ENCODE measurements around the gene CES2. TPM values are rescaled to one million over a fixed set of nuclear protein-coding genes. Genes with fewer than 3 reads are reported as not detected.
"Not testable (repeated sequence)": the region's sequence is repeated elsewhere in the genome, so short reads cannot be mapped to it uniquely, and the experiment has no call there.

Gene CES2
- total and polyA plus RNA-seq, 10 donors: 8.0 to 48.1 (median 32.1) TPM

GRCh38 chr16:66940236-66940635 is 4.9 kb downstream of the CES2 start:
- no peak overlapping the region for H3K4me3 ChIP-seq
- intact Hi-C loops (cut with DNase I; ENCODE audit: low total_unique reads): no loop called here
- WGBS, 5 donors: 95 to 98% (median 97%) methylated on average over 14 to 16 of the region's 16 CpGs
- H3K9me3 ChIP-seq: no peaks in the 10 kb centered on the region
- H3K4me1 ChIP-seq: peaks cover 15 to 42% (median 28%) of the 10 kb centered on the region in 6 donors
- DNase-seq: no peak
- TF ChIP-seq POLR2A (IDR thresholded peaks at IDR 0.05) (no peak), POLR2AphosphoS5 (IDR thresholded peaks at IDR 0.05) (peak in 1 of 3 donors; percentile 14)
- no peak overlapping the region for H3K27ac ChIP-seq
- H3K27me3 ChIP-seq (replicated peaks in 1 of 7): no peaks in the 10 kb centered on the region
- peaks cover 0 to 79% (median 56%) of the 10 kb centered on the region in 6 donors for H3K36me3 ChIP-seq

DNA sequence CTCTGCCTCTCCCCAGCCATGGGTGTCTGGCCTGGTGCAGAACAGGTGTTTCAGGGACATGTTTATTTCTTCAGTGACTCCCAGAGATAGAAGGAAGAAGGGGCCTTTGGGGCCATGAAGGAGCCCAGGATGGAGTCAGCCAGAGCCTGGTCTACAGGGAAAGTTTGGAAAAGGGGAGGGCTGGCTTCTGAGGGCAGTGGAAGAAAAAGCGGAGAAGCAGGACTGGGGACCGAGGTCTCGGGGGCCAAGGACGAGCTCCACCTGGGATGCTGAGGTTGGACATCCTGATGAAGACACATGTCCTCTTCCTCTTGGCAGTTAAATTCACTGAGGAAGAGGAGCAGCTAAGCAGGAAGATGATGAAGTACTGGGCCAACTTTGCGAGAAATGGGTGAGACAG is 7.7 kb downstream of the CES2 start:
- peaks cover 0 to 65% (median 56%) of the 10 kb centered on the region in 6 donors for H3K36me3 ChIP-seq
- H3K27me3 ChIP-seq (replicated peaks in 1 of 7): peaks cover 0 to 6% (median 0%) of the 10 kb centered on the region in 7 donors
- H3K4me3 ChIP-seq: no peak overlapping the region
- intact Hi-C loops (cut with DNase I; ENCODE audit: low total_unique reads): no loop called here
- TF ChIP-seq POLR2AphosphoS5 (IDR thresholded peaks at IDR 0.05): no peak
- no peak for TF ChIP-seq CTCF (IDR thresholded peaks at IDR 0.05 in 8 of 11, conservative IDR thresholded peaks at IDR 0.05 in 3 of 11)
- no peak for TF ChIP-seq POLR2A (IDR thresholded peaks at IDR 0.05)
- 78 to 95% (median 89%) methylated on average over 5 of the region's 5 CpGs for WGBS, 5 donors
- H3K4me1 ChIP-seq: peaks cover 0 to 23% (median 13%) of the 10 kb centered on the region in 6 donors
- no peaks in the 10 kb centered on the region for H3K9me3 ChIP-seq
- H3K27ac ChIP-seq: no peak overlapping the region
- DNase-seq: no peak

DNA sequence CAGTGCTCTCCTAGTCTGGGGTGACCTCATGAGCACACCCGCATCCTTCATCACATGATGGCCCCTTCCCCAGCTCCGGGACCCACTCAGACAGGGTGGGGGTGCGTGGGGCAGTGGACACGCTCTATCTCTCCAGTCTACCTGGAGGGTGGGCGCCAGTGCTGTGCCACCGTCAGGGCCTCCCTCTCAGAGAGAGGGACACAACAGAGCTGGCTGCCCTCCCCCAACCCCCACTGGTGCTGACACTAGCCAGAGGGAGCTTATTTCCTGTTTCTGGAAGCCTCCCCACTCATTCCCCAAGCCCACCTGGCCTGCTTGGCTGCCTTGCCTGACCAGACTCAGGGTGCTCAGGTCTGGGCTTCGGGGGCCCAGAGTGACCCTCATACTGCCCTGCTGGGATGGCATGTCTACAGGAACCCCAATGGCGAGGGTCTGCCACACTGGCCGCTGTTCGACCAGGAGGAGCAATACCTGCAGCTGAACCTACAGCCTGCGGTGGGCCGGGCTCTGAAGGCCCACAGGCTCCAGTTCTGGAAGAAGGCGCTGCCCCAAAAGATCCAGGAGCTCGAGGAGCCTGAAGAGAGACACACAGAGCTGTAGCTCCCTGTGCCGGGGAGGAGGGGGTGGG is 8.2 kb downstream of the CES2 start:
- no peak overlapping the region for H3K27ac ChIP-seq
- no peak overlapping the region for H3K4me3 ChIP-seq
- intact Hi-C loops (cut with DNase I; ENCODE audit: low total_unique reads): no loop called here
- peaks cover 3 to 23% (median 18%) of the 10 kb centered on the region in 6 donors for H3K4me1 ChIP-seq
- WGBS, 5 donors: 91 to 97% (median 95%) methylated on average over 5 to 15 of the region's 15 CpGs
- TF ChIP-seq CTCF (IDR thresholded peaks at IDR 0.05 in 8 of 11, conservative IDR thresholded peaks at IDR 0.05 in 3 of 11) (no peak), POLR2AphosphoS5 (IDR thresholded peaks at IDR 0.05) (peak in 1 of 3 donors; percentile 48), POLR2A (IDR thresholded peaks at IDR 0.05) (no peak)
- no peak for DNase-seq
- H3K27me3 ChIP-seq (replicated peaks in 1 of 7): peaks cover 0 to 12% (median 4%) of the 10 kb centered on the region in 7 donors
- H3K9me3 ChIP-seq: no peaks in the 10 kb centered on the region
- peaks cover 0 to 59% (median 53%) of the 10 kb centered on the region in 6 donors for H3K36me3 ChIP-seq

DNA sequence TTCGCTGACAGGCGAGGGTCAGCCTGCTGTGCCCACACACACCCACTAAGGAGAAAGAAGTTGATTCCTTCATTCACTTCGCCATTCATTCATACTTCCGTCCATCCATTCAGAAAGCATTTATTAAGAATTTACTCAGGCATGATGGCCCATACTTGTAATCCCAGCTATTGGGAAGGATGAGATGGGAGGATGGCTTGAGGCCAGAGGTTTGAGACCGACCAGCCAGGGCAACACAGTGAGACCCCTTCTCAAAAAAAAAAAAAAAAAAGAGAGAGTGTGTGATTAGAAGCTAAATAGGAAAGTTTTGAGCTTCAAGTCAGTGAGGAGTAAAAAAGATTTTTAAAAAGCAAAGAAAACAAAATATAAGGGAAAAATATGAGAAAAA is 8.7 kb downstream of the CES2 start:
- Histone ChIP-seq H3K9me3 (no peaks in the 10 kb centered on the region), H3K27me3 (replicated peaks in 1 of 7) (peaks cover 0 to 17% (median 9%) of the 10 kb centered on the region in 7 donors), H3K27ac (no peak overlapping the region), H3K36me3 (peaks cover 0 to 54% (median 48%) of the 10 kb centered on the region in 6 donors), H3K4me3 (no peak overlapping the region), H3K4me1 (peaks cover 5 to 23% (median 21%) of the 10 kb centered on the region in 6 donors)
- TF ChIP-seq POLR2A (IDR thresholded peaks at IDR 0.05) (no peak), POLR2AphosphoS5 (IDR thresholded peaks at IDR 0.05) (no peak), CTCF (IDR thresholded peaks at IDR 0.05 in 8 of 11, conservative IDR thresholded peaks at IDR 0.05 in 3 of 11) (no peak)
- DNase-seq: no peak
- intact Hi-C loops (cut with DNase I; ENCODE audit: low total_unique reads): no loop called here
- 92 to 97% (median 94%) methylated on average over 5 of the region's 5 CpGs for whole genome bisulfite sequencing, 5 donors

GRCh38 chr16:66944971-66945370 is 9.7 kb downstream of the CES2 start:
- intact Hi-C loops (cut with DNase I; ENCODE audit: low total_unique reads); DNase-seq: not testable (repeated sequence)

More at GRCh38 chr16:66944971-66945370, 9.7 kb downstream of the CES2 start:
- 84 to 92% (median 87%) methylated on average over 9 of the region's 9 CpGs for WGBS, 5 donors
- H3K4me1 ChIP-seq: peaks cover 5 to 28% (median 21%) of the 10 kb centered on the region in 6 donors
- H3K9me3 ChIP-seq, H3K27ac ChIP-seq, H3K4me3 ChIP-seq: not testable (repeated sequence)
- H3K27me3 ChIP-seq (replicated peaks in 1 of 7): peaks cover 0 to 26% (median 11%) of the 10 kb centered on the region in 7 donors
- peaks cover 0 to 45% (median 41%) of the 10 kb centered on the region in 6 donors for H3K36me3 ChIP-seq
